IPS-18c (cell line): ENCODE data around the gene SLC7A9.

ENCODE experiments used
- H3K4me3 ChIP-seq: 2 replicates; pipeline ENCODE4 v1.7.0; 2013; ENCODE audit warnings: low read depth, mild to moderate bottlenecking, low read length, moderate library complexity; ENCODE audit not compliant: insufficient read depth
- H3K9me3 ChIP-seq: one replicate; pipeline ENCODE4 v1.6.1; 2013; ENCODE audit warnings: mild to moderate bottlenecking, low read length, moderate library complexity; ENCODE audit not compliant: control insufficient read depth, insufficient read depth

SLC7A9 gene

GRCh38 chr19:32869369-32869965 is at the start of gene SLC7A9:
TSS of gene SLC7A9 (minus strand) at chr19:32869767. CDS start at chr19:32868534, 1,233 bp downstream.
- no peak within 1 kb of the TSS for H3K4me3 ChIP-seq
- H3K9me3 ChIP-seq, result no peaks in the 10 kb centered on the region

GRCh38 chr19:32919365-32919764 is 49.8 kb upstream of the SLC7A9 start:
- H3K4me3 ChIP-seq, result no peak overlapping the region
- H3K9me3 ChIP-seq, result no peaks in the 10 kb centered on the region

- H3K9me3 ChIP-seq, result no peaks in the 10 kb centered on the region
- H3K4me3 ChIP-seq, result no peak overlapping the region
Measured at GRCh38 chr19:32917616-32917996, 48.0 kb upstream of the SLC7A9 start.

- H3K9me3 ChIP-seq, result no peaks in the 10 kb centered on the region
- no peak overlapping the region for H3K4me3 ChIP-seq
Measured at GRCh38 chr19:32916969-32917615, 47.5 kb upstream of the SLC7A9 start.

- Histone ChIP-seq H3K9me3 (no peaks in the 10 kb centered on the region), H3K4me3 (no peak overlapping the region)
Measured at GRCh38 chr19:32914879-32915660, 45.5 kb upstream of the SLC7A9 start.

- Histone ChIP-seq H3K9me3 (no peaks in the 10 kb centered on the region), H3K4me3 (no peak overlapping the region)
Measured at GRCh38 chr19:32911467-32911866, 41.9 kb upstream of the SLC7A9 start.

GRCh38 chr19:32910874-32911273 is 41.3 kb upstream of the SLC7A9 start:
- H3K9me3 ChIP-seq, result no peaks in the 10 kb centered on the region
- H3K4me3 ChIP-seq, result no peak overlapping the region

- Histone ChIP-seq H3K4me3 (no peak overlapping the region), H3K9me3 (peaks cover 4% of the 10 kb centered on the region)
Measured at GRCh38 chr19:32910094-32910493, 40.5 kb upstream of the SLC7A9 start.

- no peak overlapping the region for H3K4me3 ChIP-seq
- peaks cover 4% of the 10 kb centered on the region for H3K9me3 ChIP-seq
Measured at GRCh38 chr19:32909257-32909656, 39.7 kb upstream of the SLC7A9 start.

- peaks cover 4% of the 10 kb centered on the region for H3K9me3 ChIP-seq
Measured at GRCh38 chr19:32908641-32909190, 39.1 kb upstream of the SLC7A9 start.

GRCh38 chr19:32902448-32902847 is 32.9 kb upstream of the SLC7A9 start:
- Histone ChIP-seq H3K9me3 (peaks cover 4% of the 10 kb centered on the region), H3K4me3 (no peak overlapping the region)

More at GRCh38 chr19:32908641-32909190, 39.1 kb upstream of the SLC7A9 start:
- H3K4me3 ChIP-seq, result no peak overlapping the region

- Histone ChIP-seq H3K4me3 (no peak overlapping the region), H3K9me3 (peaks cover 4% of the 10 kb centered on the region)
Measured at GRCh38 chr19:32901504-32902161, 32.1 kb upstream of the SLC7A9 start.

- H3K9me3 ChIP-seq, result peaks cover 4% of the 10 kb centered on the region
- H3K4me3 ChIP-seq, result no peak overlapping the region
Measured at GRCh38 chr19:32896516-32897214, 27.1 kb upstream of the SLC7A9 start.

GRCh38 chr19:32895384-32895783 is 25.8 kb upstream of the SLC7A9 start:
- no peak overlapping the region for H3K4me3 ChIP-seq
- peaks cover 6% of the 10 kb centered on the region for H3K9me3 ChIP-seq

GRCh38 chr19:32891609-32892008 is 22.0 kb upstream of the SLC7A9 start:
- Histone ChIP-seq H3K4me3 (no peak overlapping the region), H3K9me3 (peaks cover 6% of the 10 kb centered on the region)

- Histone ChIP-seq H3K9me3 (peaks cover 6% of the 10 kb centered on the region), H3K4me3 (no peak overlapping the region)
Measured at GRCh38 chr19:32890841-32891240, 21.3 kb upstream of the SLC7A9 start.

- no peak overlapping the region for H3K4me3 ChIP-seq
- H3K9me3 ChIP-seq, result peaks cover 6% of the 10 kb centered on the region
Measured at GRCh38 chr19:32890326-32890725, 20.8 kb upstream of the SLC7A9 start.
